Measurements from ENCODE around the gene PYM1. TPM values are rescaled to one million over a fixed set of nuclear protein-coding genes. Genes with fewer than 3 reads are reported as not detected.

The PYM1 gene
- total RNA-seq, 1 experiment from 2014 or later: 24.8 TPM

DNA sequence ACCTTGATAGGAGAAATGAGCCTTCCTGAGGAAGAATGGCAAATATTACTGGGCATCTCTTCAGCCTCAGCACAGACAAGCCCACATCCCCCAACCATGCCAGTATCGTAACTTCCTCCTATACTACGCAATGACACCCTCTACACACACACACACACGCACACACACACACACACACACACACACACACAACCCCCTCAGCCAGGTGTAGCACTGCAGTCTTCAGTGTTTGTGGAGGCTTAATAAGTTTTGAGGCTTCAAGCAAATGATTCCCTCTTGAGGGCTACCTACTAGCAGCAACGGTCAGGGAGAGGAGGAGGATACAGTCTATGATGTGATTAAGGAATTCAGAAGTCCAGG lies 4.8 kb upstream of the PYM1 start (continued):
- TF ChIP-seq, protein P1, sequence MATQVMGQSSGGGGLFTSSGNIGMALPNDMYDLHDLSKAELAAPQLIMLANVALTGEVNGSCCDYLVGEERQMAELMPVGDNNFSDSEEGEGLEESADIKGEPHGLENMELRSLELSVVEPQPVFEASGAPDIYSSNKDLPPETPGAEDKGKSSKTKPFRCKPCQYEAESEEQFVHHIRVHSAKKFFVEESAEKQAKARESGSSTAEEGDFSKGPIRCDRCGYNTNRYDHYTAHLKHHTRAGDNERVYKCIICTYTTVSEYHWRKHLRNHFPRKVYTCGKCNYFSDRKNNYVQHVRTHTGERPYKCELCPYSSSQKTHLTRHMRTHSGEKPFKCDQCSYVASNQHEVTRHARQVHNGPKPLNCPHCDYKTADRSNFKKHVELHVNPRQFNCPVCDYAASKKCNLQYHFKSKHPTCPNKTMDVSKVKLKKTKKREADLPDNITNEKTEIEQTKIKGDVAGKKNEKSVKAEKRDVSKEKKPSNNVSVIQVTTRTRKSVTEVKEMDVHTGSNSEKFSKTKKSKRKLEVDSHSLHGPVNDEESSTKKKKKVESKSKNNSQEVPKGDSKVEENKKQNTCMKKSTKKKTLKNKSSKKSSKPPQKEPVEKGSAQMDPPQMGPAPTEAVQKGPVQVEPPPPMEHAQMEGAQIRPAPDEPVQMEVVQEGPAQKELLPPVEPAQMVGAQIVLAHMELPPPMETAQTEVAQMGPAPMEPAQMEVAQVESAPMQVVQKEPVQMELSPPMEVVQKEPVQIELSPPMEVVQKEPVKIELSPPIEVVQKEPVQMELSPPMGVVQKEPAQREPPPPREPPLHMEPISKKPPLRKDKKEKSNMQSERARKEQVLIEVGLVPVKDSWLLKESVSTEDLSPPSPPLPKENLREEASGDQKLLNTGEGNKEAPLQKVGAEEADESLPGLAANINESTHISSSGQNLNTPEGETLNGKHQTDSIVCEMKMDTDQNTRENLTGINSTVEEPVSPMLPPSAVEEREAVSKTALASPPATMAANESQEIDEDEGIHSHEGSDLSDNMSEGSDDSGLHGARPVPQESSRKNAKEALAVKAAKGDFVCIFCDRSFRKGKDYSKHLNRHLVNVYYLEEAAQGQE (IDR thresholded peaks at IDR 0.05; ENCODE audit: low read depth): no peak
- no peak for TF ChIP-seq CEBPB (IDR thresholded peaks at IDR 0.05; ENCODE audit: low read depth)
- TF ChIP-seq, protein P2, sequence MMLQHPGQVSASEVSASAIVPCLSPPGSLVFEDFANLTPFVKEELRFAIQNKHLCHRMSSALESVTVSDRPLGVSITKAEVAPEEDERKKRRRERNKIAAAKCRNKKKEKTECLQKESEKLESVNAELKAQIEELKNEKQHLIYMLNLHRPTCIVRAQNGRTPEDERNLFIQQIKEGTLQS (IDR thresholded peaks at IDR 0.05): no peak

DNA sequence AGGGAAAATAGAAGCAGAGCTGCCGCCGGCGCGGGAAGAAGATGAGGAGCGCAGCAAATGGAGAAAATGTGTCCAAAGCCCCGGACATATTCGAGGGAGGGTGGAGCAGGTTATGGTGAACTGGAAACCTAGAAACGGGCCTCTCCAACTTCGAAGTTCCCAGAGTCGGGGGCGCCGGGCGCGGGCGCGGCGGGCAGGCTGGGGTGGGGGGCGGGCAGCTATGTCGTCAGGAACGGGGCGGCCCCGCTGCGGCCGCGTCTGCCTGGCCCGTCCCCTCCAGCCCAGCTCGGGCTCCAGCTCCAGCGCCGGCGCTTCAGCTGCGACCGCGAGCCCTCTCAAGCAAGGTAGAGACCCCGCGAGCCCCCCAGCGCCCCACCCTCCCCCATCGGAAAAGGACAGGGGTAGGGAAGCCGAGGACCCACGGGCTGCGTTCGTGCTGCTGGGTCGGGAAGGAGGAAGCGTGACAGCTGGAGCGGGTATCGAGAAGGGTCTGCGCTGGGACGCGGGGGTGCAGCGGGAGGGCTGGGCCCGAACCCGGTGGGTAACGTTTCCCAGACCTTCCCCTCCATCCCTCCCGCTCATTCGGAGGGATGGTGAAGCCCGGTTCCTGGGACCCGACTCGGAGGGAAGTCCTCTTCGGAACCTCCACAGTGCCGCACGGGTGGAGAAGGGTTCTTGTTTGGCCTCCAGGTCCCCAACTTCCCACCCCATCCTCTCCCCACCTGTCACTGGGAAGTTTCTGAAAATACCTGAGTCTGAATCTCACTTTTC lies 4.3 kb upstream of the PYM1 start:
- peaks cover 27 to 55% of the 10 kb centered on the region in 2 experiments for H3K4me1 ChIP-seq (ENCODE audit: control insufficient read depth in 1 of 2, insufficient read depth in 2 of 2, low read length in 2 of 2)
- peak; percentile 30 for ATAC-seq
- no peak for DNase-seq (ENCODE audit: low read depth, low spot score)
- H3K9ac ChIP-seq (ENCODE audit: low read length): peak overlapping the region; percentile 73
- ChIA-PET CTCF (interaction anchor here (1.0 to 2.1 kb wide), 3 partner anchors 8 to 193 kb away, joined by 3 to 10 read pairs (median 3); no protein-coding TSS in a partner anchor), POLR2A (interaction anchor here (0.7 to 2.3 kb wide), 3 partner anchors 42 to 103 kb away, joined by 3 to 7 read pairs (median 7); partner anchors contain the start of genes DNAJC14 and RAB5B), RAD21 (ENCODE audit: low non-redundant PET in 1 of 2, low total read pairs in 2 of 2, uncharacterized antibody in 2 of 2, unreplicated experiment in 2 of 2) (no interaction called here)
- H3K27ac ChIP-seq (ENCODE audit: low read depth, low read length): peak overlapping the region; percentile 67
- H4K20me1 ChIP-seq (ENCODE audit: insufficient read depth): no peaks in the 10 kb centered on the region
- H2AFZ ChIP-seq (ENCODE audit: low read depth, low read length, poor library complexity, severe bottlenecking): peak overlapping the region; percentile 75
- H3K9me2 ChIP-seq (ENCODE audit: insufficient read depth): no peaks in the 10 kb centered on the region
- H3K4me3 ChIP-seq (replicated peaks in 1 of 2; ENCODE audit: low read depth in 1 of 2, low read length in 2 of 2): peak overlapping the region; percentile 71 to 74
- H3K27me3 ChIP-seq (ENCODE audit: insufficient read depth, low read length): no peaks in the 10 kb centered on the region
- TF ChIP-seq, protein P3, sequence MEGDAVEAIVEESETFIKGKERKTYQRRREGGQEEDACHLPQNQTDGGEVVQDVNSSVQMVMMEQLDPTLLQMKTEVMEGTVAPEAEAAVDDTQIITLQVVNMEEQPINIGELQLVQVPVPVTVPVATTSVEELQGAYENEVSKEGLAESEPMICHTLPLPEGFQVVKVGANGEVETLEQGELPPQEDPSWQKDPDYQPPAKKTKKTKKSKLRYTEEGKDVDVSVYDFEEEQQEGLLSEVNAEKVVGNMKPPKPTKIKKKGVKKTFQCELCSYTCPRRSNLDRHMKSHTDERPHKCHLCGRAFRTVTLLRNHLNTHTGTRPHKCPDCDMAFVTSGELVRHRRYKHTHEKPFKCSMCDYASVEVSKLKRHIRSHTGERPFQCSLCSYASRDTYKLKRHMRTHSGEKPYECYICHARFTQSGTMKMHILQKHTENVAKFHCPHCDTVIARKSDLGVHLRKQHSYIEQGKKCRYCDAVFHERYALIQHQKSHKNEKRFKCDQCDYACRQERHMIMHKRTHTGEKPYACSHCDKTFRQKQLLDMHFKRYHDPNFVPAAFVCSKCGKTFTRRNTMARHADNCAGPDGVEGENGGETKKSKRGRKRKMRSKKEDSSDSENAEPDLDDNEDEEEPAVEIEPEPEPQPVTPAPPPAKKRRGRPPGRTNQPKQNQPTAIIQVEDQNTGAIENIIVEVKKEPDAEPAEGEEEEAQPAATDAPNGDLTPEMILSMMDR (IDR thresholded peaks at IDR 0.05 in 2 of 3, conservative IDR thresholded peaks at IDR 0.05 in 1 of 3; ENCODE audit: borderline replicate concordance in 1 of 3, insufficient read depth in 1 of 3, low read depth in 2 of 3, low read length in 2 of 3): no peak
- no peak for TF ChIP-seq CBX3 (IDR thresholded peaks at IDR 0.05; ENCODE audit: low read depth)
- TF ChIP-seq POLR2AphosphoS5 (IDR thresholded peaks at IDR 0.05; ENCODE audit: low read depth, low read length): peak; percentile 57
- TF ChIP-seq YY1 (IDR thresholded peaks at IDR 0.05; ENCODE audit: extremely low read depth, insufficient replicate concordance, low read depth, low read length): no peak
- TF ChIP-seq EZH2 (IDR thresholded peaks at IDR 0.05): no peak
- TF ChIP-seq ZFX (IDR thresholded peaks at IDR 0.05): no peak
- intact Hi-C loops (cut with micrococcal nuclease): loop anchor here (5.0 kb wide), 1 partner anchor 110 kb away; the partner anchor contains the start of gene RPS26
- peak overlapping the region; percentile 91 for H3K4me2 ChIP-seq (ENCODE audit: low read length)
- no peaks in the 10 kb centered on the region for H3K9me3 ChIP-seq (ENCODE audit: control insufficient read depth in 1 of 2, insufficient read depth in 1 of 2, low read depth in 1 of 2, low read length in 2 of 2)
- BruUV-seq (replicated peaks): no TSS peak
- H3K79me2 ChIP-seq (ENCODE audit: insufficient read depth, low read length): peaks cover 10% of the 10 kb centered on the region; the same call in 1 of the 2 replicates
- H3K36me3 ChIP-seq (ENCODE audit: control insufficient read depth in 1 of 2, insufficient read depth in 2 of 2, low read length in 2 of 2): no peaks in the 10 kb centered on the region

All from HCT116 (cell line).